HEK293 (cell line): ENCODE measurements around the gene C1orf52.
A peak's percentile ranks its signal among the peaks of the same experiment; 100 is the strongest.

Experiments used
- ELK4 ChIP-seq: IDR thresholded peaks from 2 replicates; pipeline ENCODE4 v1.6.1; 2011; ENCODE audit warnings: mild to moderate bottlenecking, low read depth, low read length, borderline replicate concordance
- GFI1B ChIP-seq: fragments of 450-650 bp; formaldehyde crosslinking; IDR thresholded peaks from 2 replicates; pipeline ENCODE4 v1.5.1; 2016; ENCODE audit warnings: missing biosample characterization, missing genetic modification characterization
- GLIS1 ChIP-seq: fragments of 450-650 bp; formaldehyde crosslinking; IDR thresholded peaks from 2 replicates; pipeline ENCODE4 v1.5.1; 2016; ENCODE audit warnings: missing biosample characterization, missing genetic modification characterization
- HOXA7 ChIP-seq: sonication (generic); formaldehyde crosslinking; IDR thresholded peaks from 2 replicates; pipeline ENCODE4 v1.8.1; 2022; ENCODE audit warnings: missing genetic modification reagents, borderline replicate concordance
- HOXD13 ChIP-seq: sonication (generic); formaldehyde crosslinking; IDR thresholded peaks from 2 replicates; pipeline ENCODE4 v1.8.0; 2022; ENCODE audit warnings: missing genetic modification reagents, borderline replicate concordance
- MYNN ChIP-seq: fragments of 450-650 bp; formaldehyde crosslinking; IDR thresholded peaks from 2 replicates; pipeline ENCODE4 v1.5.1; 2016; ENCODE audit warnings: missing biosample characterization, missing genetic modification characterization, borderline replicate concordance
- OSR2 ChIP-seq: fragments of 450-650 bp; formaldehyde crosslinking; IDR thresholded peaks from 2 replicates; pipeline ENCODE4 v1.5.1; 2016; ENCODE audit warnings: missing biosample characterization, missing genetic modification characterization
- PBX3 ChIP-seq: sonication (generic); formaldehyde crosslinking; IDR thresholded peaks from 2 replicates; pipeline ENCODE4 v1.8.1; 2022; ENCODE audit warnings: mild to moderate bottlenecking, moderate library complexity, missing genetic modification reagents
- RBAK ChIP-seq: fragments of 450-650 bp; formaldehyde crosslinking; IDR thresholded peaks from 2 replicates; pipeline ENCODE4 v1.5.1; 2016; ENCODE audit warnings: missing biosample characterization, missing genetic modification characterization
- REPIN1 ChIP-seq: fragments of 450-650 bp; formaldehyde crosslinking; IDR thresholded peaks from 2 replicates; pipeline ENCODE4 v1.5.1; 2017; ENCODE audit warnings: missing biosample characterization, missing genetic modification characterization, low read depth
- SCRT1 ChIP-seq: fragments of 450-650 bp; formaldehyde crosslinking; IDR thresholded peaks from 2 replicates; pipeline ENCODE4 v1.5.1; 2016; ENCODE audit warnings: missing biosample characterization, missing genetic modification characterization, borderline replicate concordance
- SP7 ChIP-seq: fragments of 450-650 bp; formaldehyde crosslinking; IDR thresholded peaks from 2 replicates; pipeline ENCODE4 v1.5.1; 2016; ENCODE audit warnings: missing biosample characterization, missing genetic modification characterization
- YY2 ChIP-seq: fragments of 450-650 bp; formaldehyde crosslinking; IDR thresholded peaks from 2 replicates; pipeline ENCODE4 v1.5.1; 2016; ENCODE audit warnings: missing biosample characterization, missing genetic modification characterization
- ZBTB6 ChIP-seq: fragments of 450-650 bp; formaldehyde crosslinking; IDR thresholded peaks from 2 replicates; pipeline ENCODE4 v1.5.1; 2017; ENCODE audit warnings: missing biosample characterization, missing genetic modification characterization
- ZBTB8A ChIP-seq: fragments of 450-650 bp; formaldehyde crosslinking; IDR thresholded peaks from 2 replicates; pipeline ENCODE4 v1.5.1; 2016; ENCODE audit warnings: missing biosample characterization, missing genetic modification characterization
- ZFP3 ChIP-seq: fragments of 450-650 bp; formaldehyde crosslinking; IDR thresholded peaks from 2 replicates; pipeline ENCODE4 v1.5.1; 2016; ENCODE audit warnings: low read depth, missing biosample characterization, missing genetic modification characterization
- ZNF114 ChIP-seq: fragments of 450-650 bp; formaldehyde crosslinking; IDR thresholded peaks from 2 replicates; pipeline ENCODE4 v1.5.0; 2017; ENCODE audit warnings: missing biosample characterization, missing genetic modification characterization
- ZNF157 ChIP-seq: fragments of 450-650 bp; formaldehyde crosslinking; IDR thresholded peaks from 2 replicates; pipeline ENCODE4 v1.5.1; 2016; ENCODE audit warnings: missing biosample characterization, missing genetic modification characterization
- ZNF175 ChIP-seq: fragments of 450-650 bp; formaldehyde crosslinking; IDR thresholded peaks from 2 replicates; pipeline ENCODE4 v1.5.1; 2016; ENCODE audit warnings: missing biosample characterization, missing genetic modification characterization
- ZNF248 ChIP-seq: fragments of 450-650 bp; formaldehyde crosslinking; IDR thresholded peaks from 2 replicates; pipeline ENCODE4 v1.5.1; 2017; ENCODE audit warnings: missing biosample characterization, missing genetic modification characterization
- ZNF324 ChIP-seq: fragments of 450-650 bp; formaldehyde crosslinking; IDR thresholded peaks from 2 replicates; pipeline ENCODE4 v1.5.1; 2016; ENCODE audit warnings: missing biosample characterization, missing genetic modification characterization
- ZNF341 ChIP-seq: fragments of 450-650 bp; formaldehyde crosslinking; IDR thresholded peaks from 2 replicates; pipeline ENCODE4; 2016; ENCODE audit warnings: low read depth, missing biosample characterization, missing genetic modification characterization
- ZNF404 ChIP-seq: fragments of 450-650 bp; formaldehyde crosslinking; IDR thresholded peaks from 2 replicates; pipeline ENCODE4 v1.5.1; 2017; ENCODE audit warnings: missing biosample characterization, missing genetic modification characterization
- ZNF423 ChIP-seq: fragments of 450-650 bp; formaldehyde crosslinking; IDR thresholded peaks from 2 replicates; pipeline ENCODE4 v1.5.1; 2016; ENCODE audit warnings: missing biosample characterization, missing genetic modification characterization
- ZNF426 ChIP-seq: fragments of 450-650 bp; formaldehyde crosslinking; IDR thresholded peaks from 2 replicates; pipeline ENCODE4 v1.5.1; 2017; ENCODE audit warnings: missing biosample characterization, missing genetic modification characterization, mild to moderate bottlenecking, inconsistent platforms, moderate library complexity
- ZNF518A ChIP-seq: fragments of 450-650 bp; formaldehyde crosslinking; conservative IDR thresholded peaks from 2 replicates; pipeline ENCODE4 v1.5.1; 2016; ENCODE audit warnings: low read depth, missing biosample characterization, missing genetic modification characterization
- ZNF585B ChIP-seq: fragments of 450-650 bp; formaldehyde crosslinking; IDR thresholded peaks from 2 replicates; pipeline ENCODE4 v1.5.1; 2016; ENCODE audit warnings: missing biosample characterization, missing genetic modification characterization
- ZNF600 ChIP-seq: fragments of 450-650 bp; formaldehyde crosslinking; IDR thresholded peaks from 2 replicates; pipeline ENCODE4 v1.5.1; 2016; ENCODE audit warnings: missing biosample characterization, missing genetic modification characterization
- ZNF660 ChIP-seq: fragments of 450-650 bp; IDR thresholded peaks from 2 replicates; pipeline ENCODE4 v1.5.1; 2018; ENCODE audit warnings: missing biosample characterization, mild to moderate bottlenecking, missing genetic modification characterization
- ZNF670 ChIP-seq: fragments of 450-650 bp; formaldehyde crosslinking; IDR thresholded peaks from 2 replicates; pipeline ENCODE4 v1.5.1; 2016; ENCODE audit warnings: missing biosample characterization, missing genetic modification characterization, low read depth
- ZNF76 ChIP-seq: fragments of 450-650 bp; formaldehyde crosslinking; IDR thresholded peaks from 2 replicates; pipeline ENCODE4; 2016; ENCODE audit warnings: low read depth, missing biosample characterization, missing genetic modification characterization, borderline replicate concordance
- ZNF768 ChIP-seq: fragments of 450-650 bp; formaldehyde crosslinking; IDR thresholded peaks from 2 replicates; pipeline ENCODE4 v1.5.1; 2018; ENCODE audit warnings: missing biosample characterization, mild to moderate bottlenecking, missing genetic modification characterization
- ZNF777 ChIP-seq: fragments of 450-650 bp; formaldehyde crosslinking; IDR thresholded peaks from 2 replicates; pipeline ENCODE4 v1.5.1; 2017; ENCODE audit warnings: missing biosample characterization, missing genetic modification characterization, borderline replicate concordance
- ZNF792 ChIP-seq: fragments of 450-650 bp; formaldehyde crosslinking; IDR thresholded peaks from 2 replicates; pipeline ENCODE4 v1.5.1; 2016; ENCODE audit warnings: missing biosample characterization, missing genetic modification characterization

The C1orf52 gene

GRCh38 chr1:85274969-85275453, 15.5 kb upstream of the C1orf52 start (continued):
- TF ChIP-seq ZNF777 (tag by site-specific recombination) (no peak), ELK4 (no peak), SCRT1 (tag by site-specific recombination) (peak; percentile 96), ZNF324 (peak; percentile 93), ZNF600 (tag by site-specific recombination) (peak; percentile 82), ZBTB6 (tag by site-specific recombination) (no peak), ZNF585B (tag by site-specific recombination) (no peak), ZBTB8A (tag by site-specific recombination) (peak; percentile 86), ZFP3 (tag by site-specific recombination) (0 out of 2 replicates have a peak, but pooled peaks have one; percentile 36), ZNF341 (peak; percentile 15; the same call in 1 of the 2 replicates), REPIN1 (tag by site-specific recombination) (no peak), ZNF404 (tag by site-specific recombination) (0 out of 2 replicates have a peak, but pooled peaks have one; percentile 38), ZNF426 (no peak; the same call in none of the 2 replicates), GLIS1 (tag by site-specific recombination) (peak; percentile 55), HOXD13 (CRISPR knock-in tag) (peak; percentile 80), GFI1B (tag by site-specific recombination) (peak; percentile 98), ZNF768 (tag by site-specific recombination) (no peak), ZNF423 (tag by site-specific recombination) (peak; percentile 51; the same call in 1 of the 2 replicates), SP7 (tag by site-specific recombination) (peak; percentile 100), ZNF660 (tag by site-specific recombination) (peak; percentile 77; the same call in 1 of the 2 replicates), ZNF157 (no peak), HOXA7 (CRISPR knock-in tag) (no peak), ZNF792 (tag by site-specific recombination) (peak; percentile 96), ZNF76 (tag by site-specific recombination) (peak; percentile 77; the same call in 1 of the 2 replicates), YY2 (tag by site-specific recombination) (no peak), OSR2 (tag by site-specific recombination) (peak; percentile 100), RBAK (tag by site-specific recombination) (no peak), PBX3 (CRISPR knock-in tag) (no peak), ZNF518A (tag by site-specific recombination) (peak; percentile 73), ZNF248 (tag by site-specific recombination) (no peak), MYNN (tag by site-specific recombination) (peak; percentile 60), ZNF670 (tag by site-specific recombination) (no peak), ZNF114 (tag by site-specific recombination) (no peak), ZNF175 (tag by site-specific recombination) (no peak)
